Uterus (tissue), 2 donors: ENCODE measurements around the gene NCAM1.

Experiments
- CTCF ChIP-seq, 4 experiments: fragments of 200-600 bp in 2 of 4; fragments of 450-650 bp in 2 of 4; sonication (generic) in 2 of 4; IDR thresholded peaks; one replicate each; pipeline ENCODE4 v1.5.1; 2016 to 2019; ENCODE audit warnings: antibody characterized with exemption in 4 of 4, mild to moderate bottlenecking in 2 of 4, moderate library complexity in 1 of 4
- POLR2A ChIP-seq, 2 donors: fragments of 450-650 bp; IDR thresholded peaks; one replicate each; pipeline ENCODE4 v1.6.1; 2016; ENCODE audit warnings: antibody characterized with exemption in 2 of 2, mild to moderate bottlenecking in 1 of 2, moderate library complexity in 1 of 2

DNA sequence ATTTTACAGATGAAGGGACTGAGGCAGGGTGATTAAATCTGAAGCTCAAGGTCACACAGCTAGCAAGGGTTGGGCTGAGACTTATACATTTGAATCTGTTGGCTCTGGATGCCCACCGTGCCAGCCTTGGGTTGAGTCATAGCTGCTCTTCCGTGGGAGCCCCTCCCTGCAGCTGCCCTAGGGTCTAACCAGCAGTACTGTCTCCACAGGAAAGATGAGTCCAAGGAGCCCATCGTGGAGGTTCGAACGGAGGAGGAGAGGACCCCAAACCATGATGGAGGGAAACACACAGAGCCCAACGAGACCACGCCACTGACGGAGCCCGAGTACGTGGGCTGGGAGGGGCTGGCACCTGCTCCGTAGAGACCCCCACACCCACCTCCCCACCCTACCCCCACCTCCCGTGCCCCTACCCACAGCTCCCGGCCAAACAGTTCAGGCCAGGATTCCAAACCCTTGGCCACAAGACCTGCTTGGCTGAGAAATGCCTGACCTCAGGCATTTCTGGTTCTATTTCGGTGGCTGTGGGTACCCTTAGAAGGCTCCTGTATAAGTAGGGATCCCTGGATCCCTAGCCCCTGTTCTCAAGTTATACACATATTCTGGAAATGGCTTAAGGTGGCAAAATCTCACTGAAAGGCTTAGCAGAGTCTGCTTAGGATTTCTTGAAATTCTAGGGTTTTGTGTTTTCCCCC, 310.5 kb downstream of the NCAM1 start:
- TF ChIP-seq CTCF (IDR thresholded peaks at IDR 0.05) (no peak), POLR2A (IDR thresholded peaks at IDR 0.05) (no peak)
